Duodenal mucosa (tissue), 2 donors: ENCODE results near the gene BLVRB.
"Not testable (repeated sequence)": the region's sequence is repeated elsewhere in the genome, so short reads cannot be mapped to it uniquely, and the experiment has no call there.

ENCODE experiments used
- H3K27ac ChIP-seq: one replicate; pipeline ENCODE4 v1.7.0; 2013; ENCODE audit warnings: low read depth, low read length
- H3K27me3 ChIP-seq, 2 donors: one replicate each; pipeline ENCODE4 v1.7.0; 2013; ENCODE audit warnings: low read length in 2 of 2, control low read depth in 1 of 2; ENCODE audit not compliant: insufficient read depth in 2 of 2, control insufficient read depth in 1 of 2
- H3K36me3 ChIP-seq, 2 donors: one replicate each; pipeline ENCODE4 v1.7.0; 2013; ENCODE audit warnings: low read length in 2 of 2, control low read depth in 1 of 2; ENCODE audit not compliant: insufficient read depth in 2 of 2, control insufficient read depth in 1 of 2
- H3K4me1 ChIP-seq, 2 donors: one replicate each; pipeline ENCODE4 v1.7.0; 2013; ENCODE audit warnings: low read length in 2 of 2, control low read depth in 1 of 2; ENCODE audit not compliant: insufficient read depth in 2 of 2, control insufficient read depth in 1 of 2
- H3K4me3 ChIP-seq, 2 donors: one replicate each; pipeline ENCODE4 v1.7.0; 2013; ENCODE audit warnings: low read length in 2 of 2, low read depth in 1 of 2
- H3K9ac ChIP-seq, 2 donors: one replicate each; pipeline ENCODE4 v1.7.0; 2013; ENCODE audit warnings: low read length in 2 of 2, low read depth in 1 of 2
- H3K9me3 ChIP-seq, 2 donors: one replicate each; pipeline ENCODE4 v1.7.0; 2013; ENCODE audit warnings: low read length in 2 of 2, control low read depth in 1 of 2; ENCODE audit not compliant: control insufficient read depth in 1 of 2

BLVRB gene

GRCh38 chr19:40465025-40465556 is 454 bp downstream of the BLVRB start:
- peak overlapping the region; percentile 93 for H3K27ac ChIP-seq
- peak overlapping the region; percentile 79 to 90 for H3K4me3 ChIP-seq
- H3K4me1 ChIP-seq, result peaks cover 27 to 30% of the 10 kb centered on the region in 2 donors
- no peaks in the 10 kb centered on the region for H3K36me3 ChIP-seq
- H3K9ac ChIP-seq, result peak overlapping the region; percentile 76 to 96
- H3K27me3 ChIP-seq, result peaks cover 4 to 6% of the 10 kb centered on the region in 2 donors
- H3K9me3 ChIP-seq, result no peaks in the 10 kb centered on the region

- H3K27ac ChIP-seq, result peak overlapping the region; percentile 93
- H3K27me3 ChIP-seq, result peaks cover 4 to 6% of the 10 kb centered on the region in 2 donors
- H3K9me3 ChIP-seq, result no peaks in the 10 kb centered on the region
- H3K36me3 ChIP-seq, result no peaks in the 10 kb centered on the region
- H3K4me3 ChIP-seq, result peak overlapping the region; percentile 79 to 90
- H3K4me1 ChIP-seq, result peaks cover 27 to 30% of the 10 kb centered on the region in 2 donors
- H3K9ac ChIP-seq, result peak overlapping the region; percentile 76 to 96
These were observed 1.2 kb downstream of the BLVRB start for GRCh38 chr19:40464059-40465024.

GRCh38 chr19:40463587-40464037 is 1.9 kb downstream of the BLVRB start:
- not testable (repeated sequence) for H3K36me3 ChIP-seq, H3K27ac ChIP-seq, H3K4me3 ChIP-seq, H3K27me3 ChIP-seq, H3K9ac ChIP-seq, H3K9me3 ChIP-seq
- H3K4me1 ChIP-seq, result peaks cover 27 to 30% of the 10 kb centered on the region in 2 donors

GRCh38 chr19:40461669-40462221 is 3.8 kb downstream of the BLVRB start:
- no peaks in the 10 kb centered on the region for H3K9me3 ChIP-seq
- no peaks in the 10 kb centered on the region for H3K36me3 ChIP-seq
- H3K27me3 ChIP-seq, result peaks cover 4 to 5% of the 10 kb centered on the region in 2 donors
- H3K9ac ChIP-seq, result no peak overlapping the region
- peak overlapping the region; percentile 44 for H3K27ac ChIP-seq
- H3K4me1 ChIP-seq, result peaks cover 26 to 30% of the 10 kb centered on the region in 2 donors
- peak overlapping the region; percentile 11 to 16 for H3K4me3 ChIP-seq

GRCh38 chr19:40460185-40460584 is 5.4 kb downstream of the BLVRB start:
- H3K27me3 ChIP-seq, result no peaks in the 10 kb centered on the region
- no peaks in the 10 kb centered on the region for H3K9me3 ChIP-seq
- H3K27ac ChIP-seq, result no peak overlapping the region
- peaks cover 14 to 22% of the 10 kb centered on the region in 2 donors for H3K4me1 ChIP-seq
- no peak overlapping the region for H3K4me3 ChIP-seq
- H3K9ac ChIP-seq, result no peak overlapping the region
- H3K36me3 ChIP-seq, result peaks cover 0 to 3% of the 10 kb centered on the region in 2 donors

- no peak overlapping the region for H3K27ac ChIP-seq
- no peaks in the 10 kb centered on the region for H3K27me3 ChIP-seq
These were observed 7.0 kb downstream of the BLVRB start for GRCh38 chr19:40458597-40458974.

GRCh38 chr19:40457953-40458596 is 7.5 kb downstream of the BLVRB start:
- Histone ChIP-seq H3K27ac (no peak overlapping the region), H3K9me3 (no peaks in the 10 kb centered on the region), H3K36me3 (peaks cover 0 to 4% of the 10 kb centered on the region in 2 donors), H3K4me3 (no peak overlapping the region), H3K27me3 (no peaks in the 10 kb centered on the region), H3K4me1 (peaks cover 6 to 11% of the 10 kb centered on the region in 2 donors), H3K9ac (no peak overlapping the region)

More at GRCh38 chr19:40458597-40458974, 7.0 kb downstream of the BLVRB start:
- Histone ChIP-seq H3K9ac (no peak overlapping the region), H3K4me3 (no peak overlapping the region), H3K9me3 (no peaks in the 10 kb centered on the region), H3K36me3 (peaks cover 0 to 4% of the 10 kb centered on the region in 2 donors), H3K4me1 (peaks cover 6 to 12% of the 10 kb centered on the region in 2 donors)

- Histone ChIP-seq H3K27ac (no peak overlapping the region), H3K4me1 (peaks cover 6 to 7% of the 10 kb centered on the region in 2 donors), H3K9me3 (no peaks in the 10 kb centered on the region), H3K4me3 (no peak overlapping the region), H3K36me3 (peaks cover 0 to 4% of the 10 kb centered on the region in 2 donors), H3K27me3 (no peaks in the 10 kb centered on the region), H3K9ac (no peak overlapping the region)
These were observed 8.5 kb downstream of the BLVRB start for GRCh38 chr19:40457048-40457447.

GRCh38 chr19:40453943-40454342 is 11.6 kb downstream of the BLVRB start:
- not testable (repeated sequence) for H3K27ac ChIP-seq, H3K27me3 ChIP-seq, H3K9ac ChIP-seq, H3K4me3 ChIP-seq, H3K9me3 ChIP-seq, H3K4me1 ChIP-seq
- peaks cover 0 to 10% of the 10 kb centered on the region in 2 donors for H3K36me3 ChIP-seq
